ENCODE measurements around the gene PLCH1. TPM values are rescaled to one million over a fixed set of nuclear protein-coding genes. Genes with fewer than 3 reads are reported as not detected.
A peak's percentile ranks its signal among the peaks of the same experiment; 100 is the strongest.

The PLCH1 gene
- total and polyA plus RNA-seq, 9 of the 15 experiments (the other 6 are each of a cell fraction or from before 2014, with no cell fraction given): 0.17 to 0.62 (median 0.40) TPM

DNA sequence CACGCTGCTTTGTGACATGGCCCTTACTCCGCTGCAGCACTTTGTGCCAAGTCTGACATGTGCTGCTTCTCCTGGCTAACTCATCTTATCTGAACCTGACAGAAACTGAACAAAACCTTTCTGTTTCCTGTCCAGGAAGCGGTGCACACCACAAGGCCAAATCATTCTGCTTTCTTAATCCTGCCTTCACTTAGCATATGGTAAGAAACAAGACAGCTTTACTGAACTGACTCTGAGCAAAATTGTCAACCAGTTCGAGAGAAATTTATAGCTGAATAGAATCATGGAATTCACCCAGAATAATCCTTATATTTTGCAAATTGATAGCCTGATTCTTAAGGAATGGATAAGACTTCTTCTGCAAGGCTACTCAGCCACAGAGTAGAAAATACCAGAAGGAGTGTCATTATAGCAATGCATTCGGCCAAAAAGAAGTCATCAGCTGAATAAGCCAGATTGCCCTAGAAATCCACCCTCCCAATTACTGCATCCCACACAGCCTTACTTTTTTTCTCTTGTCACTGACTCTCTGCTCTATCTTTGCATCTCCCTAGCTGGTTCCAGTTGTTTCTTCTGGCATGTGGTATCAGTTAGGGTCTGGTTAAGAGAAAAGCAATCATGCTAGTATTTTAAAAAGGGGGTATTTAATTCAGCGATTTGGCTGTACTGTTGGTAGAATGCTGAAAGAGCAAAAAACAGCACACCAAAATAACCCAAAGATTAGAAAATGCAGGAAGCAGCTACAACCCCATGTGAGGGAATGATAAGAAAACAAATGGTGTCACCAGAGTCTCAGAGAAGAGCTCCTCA lies 409.8 kb downstream of the PLCH1 start (continued):
- TF ChIP-seq, protein P1, sequence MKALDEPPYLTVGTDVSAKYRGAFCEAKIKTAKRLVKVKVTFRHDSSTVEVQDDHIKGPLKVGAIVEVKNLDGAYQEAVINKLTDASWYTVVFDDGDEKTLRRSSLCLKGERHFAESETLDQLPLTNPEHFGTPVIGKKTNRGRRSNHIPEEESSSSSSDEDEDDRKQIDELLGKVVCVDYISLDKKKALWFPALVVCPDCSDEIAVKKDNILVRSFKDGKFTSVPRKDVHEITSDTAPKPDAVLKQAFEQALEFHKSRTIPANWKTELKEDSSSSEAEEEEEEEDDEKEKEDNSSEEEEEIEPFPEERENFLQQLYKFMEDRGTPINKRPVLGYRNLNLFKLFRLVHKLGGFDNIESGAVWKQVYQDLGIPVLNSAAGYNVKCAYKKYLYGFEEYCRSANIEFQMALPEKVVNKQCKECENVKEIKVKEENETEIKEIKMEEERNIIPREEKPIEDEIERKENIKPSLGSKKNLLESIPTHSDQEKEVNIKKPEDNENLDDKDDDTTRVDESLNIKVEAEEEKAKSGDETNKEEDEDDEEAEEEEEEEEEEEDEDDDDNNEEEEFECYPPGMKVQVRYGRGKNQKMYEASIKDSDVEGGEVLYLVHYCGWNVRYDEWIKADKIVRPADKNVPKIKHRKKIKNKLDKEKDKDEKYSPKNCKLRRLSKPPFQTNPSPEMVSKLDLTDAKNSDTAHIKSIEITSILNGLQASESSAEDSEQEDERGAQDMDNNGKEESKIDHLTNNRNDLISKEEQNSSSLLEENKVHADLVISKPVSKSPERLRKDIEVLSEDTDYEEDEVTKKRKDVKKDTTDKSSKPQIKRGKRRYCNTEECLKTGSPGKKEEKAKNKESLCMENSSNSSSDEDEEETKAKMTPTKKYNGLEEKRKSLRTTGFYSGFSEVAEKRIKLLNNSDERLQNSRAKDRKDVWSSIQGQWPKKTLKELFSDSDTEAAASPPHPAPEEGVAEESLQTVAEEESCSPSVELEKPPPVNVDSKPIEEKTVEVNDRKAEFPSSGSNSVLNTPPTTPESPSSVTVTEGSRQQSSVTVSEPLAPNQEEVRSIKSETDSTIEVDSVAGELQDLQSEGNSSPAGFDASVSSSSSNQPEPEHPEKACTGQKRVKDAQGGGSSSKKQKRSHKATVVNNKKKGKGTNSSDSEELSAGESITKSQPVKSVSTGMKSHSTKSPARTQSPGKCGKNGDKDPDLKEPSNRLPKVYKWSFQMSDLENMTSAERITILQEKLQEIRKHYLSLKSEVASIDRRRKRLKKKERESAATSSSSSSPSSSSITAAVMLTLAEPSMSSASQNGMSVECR (CRISPR knock-in tag; IDR thresholded peaks at IDR 0.05): no peak
- TF ChIP-seq TRIM28 (IDR thresholded peaks at IDR 0.05) (peak; percentile 16; the same call in 1 of the 2 replicates), SETDB1 (IDR thresholded peaks at IDR 0.05; ENCODE audit: low read length) (no peak), TAL1 (IDR thresholded peaks at IDR 0.05) (peak; percentile 86), RHOXF2B (CRISPR knock-in tag; conservative IDR thresholded peaks at IDR 0.05) (no peak)
- TF ChIP-seq, protein P2, sequence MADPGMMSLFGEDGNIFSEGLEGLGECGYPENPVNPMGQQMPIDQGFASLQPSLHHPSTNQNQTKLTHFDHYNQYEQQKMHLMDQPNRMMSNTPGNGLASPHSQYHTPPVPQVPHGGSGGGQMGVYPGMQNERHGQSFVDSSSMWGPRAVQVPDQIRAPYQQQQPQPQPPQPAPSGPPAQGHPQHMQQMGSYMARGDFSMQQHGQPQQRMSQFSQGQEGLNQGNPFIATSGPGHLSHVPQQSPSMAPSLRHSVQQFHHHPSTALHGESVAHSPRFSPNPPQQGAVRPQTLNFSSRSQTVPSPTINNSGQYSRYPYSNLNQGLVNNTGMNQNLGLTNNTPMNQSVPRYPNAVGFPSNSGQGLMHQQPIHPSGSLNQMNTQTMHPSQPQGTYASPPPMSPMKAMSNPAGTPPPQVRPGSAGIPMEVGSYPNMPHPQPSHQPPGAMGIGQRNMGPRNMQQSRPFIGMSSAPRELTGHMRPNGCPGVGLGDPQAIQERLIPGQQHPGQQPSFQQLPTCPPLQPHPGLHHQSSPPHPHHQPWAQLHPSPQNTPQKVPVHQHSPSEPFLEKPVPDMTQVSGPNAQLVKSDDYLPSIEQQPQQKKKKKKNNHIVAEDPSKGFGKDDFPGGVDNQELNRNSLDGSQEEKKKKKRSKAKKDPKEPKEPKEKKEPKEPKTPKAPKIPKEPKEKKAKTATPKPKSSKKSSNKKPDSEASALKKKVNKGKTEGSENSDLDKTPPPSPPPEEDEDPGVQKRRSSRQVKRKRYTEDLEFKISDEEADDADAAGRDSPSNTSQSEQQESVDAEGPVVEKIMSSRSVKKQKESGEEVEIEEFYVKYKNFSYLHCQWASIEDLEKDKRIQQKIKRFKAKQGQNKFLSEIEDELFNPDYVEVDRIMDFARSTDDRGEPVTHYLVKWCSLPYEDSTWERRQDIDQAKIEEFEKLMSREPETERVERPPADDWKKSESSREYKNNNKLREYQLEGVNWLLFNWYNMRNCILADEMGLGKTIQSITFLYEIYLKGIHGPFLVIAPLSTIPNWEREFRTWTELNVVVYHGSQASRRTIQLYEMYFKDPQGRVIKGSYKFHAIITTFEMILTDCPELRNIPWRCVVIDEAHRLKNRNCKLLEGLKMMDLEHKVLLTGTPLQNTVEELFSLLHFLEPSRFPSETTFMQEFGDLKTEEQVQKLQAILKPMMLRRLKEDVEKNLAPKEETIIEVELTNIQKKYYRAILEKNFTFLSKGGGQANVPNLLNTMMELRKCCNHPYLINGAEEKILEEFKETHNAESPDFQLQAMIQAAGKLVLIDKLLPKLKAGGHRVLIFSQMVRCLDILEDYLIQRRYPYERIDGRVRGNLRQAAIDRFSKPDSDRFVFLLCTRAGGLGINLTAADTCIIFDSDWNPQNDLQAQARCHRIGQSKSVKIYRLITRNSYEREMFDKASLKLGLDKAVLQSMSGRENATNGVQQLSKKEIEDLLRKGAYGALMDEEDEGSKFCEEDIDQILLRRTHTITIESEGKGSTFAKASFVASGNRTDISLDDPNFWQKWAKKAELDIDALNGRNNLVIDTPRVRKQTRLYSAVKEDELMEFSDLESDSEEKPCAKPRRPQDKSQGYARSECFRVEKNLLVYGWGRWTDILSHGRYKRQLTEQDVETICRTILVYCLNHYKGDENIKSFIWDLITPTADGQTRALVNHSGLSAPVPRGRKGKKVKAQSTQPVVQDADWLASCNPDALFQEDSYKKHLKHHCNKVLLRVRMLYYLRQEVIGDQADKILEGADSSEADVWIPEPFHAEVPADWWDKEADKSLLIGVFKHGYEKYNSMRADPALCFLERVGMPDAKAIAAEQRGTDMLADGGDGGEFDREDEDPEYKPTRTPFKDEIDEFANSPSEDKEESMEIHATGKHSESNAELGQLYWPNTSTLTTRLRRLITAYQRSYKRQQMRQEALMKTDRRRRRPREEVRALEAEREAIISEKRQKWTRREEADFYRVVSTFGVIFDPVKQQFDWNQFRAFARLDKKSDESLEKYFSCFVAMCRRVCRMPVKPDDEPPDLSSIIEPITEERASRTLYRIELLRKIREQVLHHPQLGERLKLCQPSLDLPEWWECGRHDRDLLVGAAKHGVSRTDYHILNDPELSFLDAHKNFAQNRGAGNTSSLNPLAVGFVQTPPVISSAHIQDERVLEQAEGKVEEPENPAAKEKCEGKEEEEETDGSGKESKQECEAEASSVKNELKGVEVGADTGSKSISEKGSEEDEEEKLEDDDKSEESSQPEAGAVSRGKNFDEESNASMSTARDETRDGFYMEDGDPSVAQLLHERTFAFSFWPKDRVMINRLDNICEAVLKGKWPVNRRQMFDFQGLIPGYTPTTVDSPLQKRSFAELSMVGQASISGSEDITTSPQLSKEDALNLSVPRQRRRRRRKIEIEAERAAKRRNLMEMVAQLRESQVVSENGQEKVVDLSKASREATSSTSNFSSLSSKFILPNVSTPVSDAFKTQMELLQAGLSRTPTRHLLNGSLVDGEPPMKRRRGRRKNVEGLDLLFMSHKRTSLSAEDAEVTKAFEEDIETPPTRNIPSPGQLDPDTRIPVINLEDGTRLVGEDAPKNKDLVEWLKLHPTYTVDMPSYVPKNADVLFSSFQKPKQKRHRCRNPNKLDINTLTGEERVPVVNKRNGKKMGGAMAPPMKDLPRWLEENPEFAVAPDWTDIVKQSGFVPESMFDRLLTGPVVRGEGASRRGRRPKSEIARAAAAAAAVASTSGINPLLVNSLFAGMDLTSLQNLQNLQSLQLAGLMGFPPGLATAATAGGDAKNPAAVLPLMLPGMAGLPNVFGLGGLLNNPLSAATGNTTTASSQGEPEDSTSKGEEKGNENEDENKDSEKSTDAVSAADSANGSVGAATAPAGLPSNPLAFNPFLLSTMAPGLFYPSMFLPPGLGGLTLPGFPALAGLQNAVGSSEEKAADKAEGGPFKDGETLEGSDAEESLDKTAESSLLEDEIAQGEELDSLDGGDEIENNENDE (IDR thresholded peaks at IDR 0.05; ENCODE audit: low read depth, low read length): no peak
- TF ChIP-seq, protein P3, sequence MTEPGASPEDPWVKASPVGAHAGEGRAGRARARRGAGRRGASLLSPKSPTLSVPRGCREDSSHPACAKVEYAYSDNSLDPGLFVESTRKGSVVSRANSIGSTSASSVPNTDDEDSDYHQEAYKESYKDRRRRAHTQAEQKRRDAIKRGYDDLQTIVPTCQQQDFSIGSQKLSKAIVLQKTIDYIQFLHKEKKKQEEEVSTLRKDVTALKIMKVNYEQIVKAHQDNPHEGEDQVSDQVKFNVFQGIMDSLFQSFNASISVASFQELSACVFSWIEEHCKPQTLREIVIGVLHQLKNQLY (CRISPR knock-in tag; conservative IDR thresholded peaks at IDR 0.05): no peak
- TF ChIP-seq, protein P4, sequence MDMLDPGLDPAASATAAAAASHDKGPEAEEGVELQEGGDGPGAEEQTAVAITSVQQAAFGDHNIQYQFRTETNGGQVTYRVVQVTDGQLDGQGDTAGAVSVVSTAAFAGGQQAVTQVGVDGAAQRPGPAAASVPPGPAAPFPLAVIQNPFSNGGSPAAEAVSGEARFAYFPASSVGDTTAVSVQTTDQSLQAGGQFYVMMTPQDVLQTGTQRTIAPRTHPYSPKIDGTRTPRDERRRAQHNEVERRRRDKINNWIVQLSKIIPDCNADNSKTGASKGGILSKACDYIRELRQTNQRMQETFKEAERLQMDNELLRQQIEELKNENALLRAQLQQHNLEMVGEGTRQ (CRISPR knock-in tag; IDR thresholded peaks at IDR 0.05): no peak

Measured in K562 (cell line).